GM21576 (cell line): ENCODE results near the gene ITGA3.
"Not testable (repeated sequence)": the region's sequence is repeated elsewhere in the genome, so short reads cannot be mapped to it uniquely, and the experiment has no call there.

Experiments used
- ATAC-seq: cut with Tn5 transposase; IDR thresholded peaks from one replicate; pipeline ENCODE4 v1.9.1; 2021; ENCODE audit warnings: mild to moderate bottlenecking, moderate library complexity; ENCODE audit not compliant: unreplicated experiment

ITGA3 gene

GRCh38 chr17:50034498-50035364, 21.2 kb upstream of the ITGA3 start:
- ATAC-seq = no peak

GRCh38 chr17:50035421-50035879, 20.5 kb upstream of the ITGA3 start:
- ATAC-seq = no peak

DNA sequence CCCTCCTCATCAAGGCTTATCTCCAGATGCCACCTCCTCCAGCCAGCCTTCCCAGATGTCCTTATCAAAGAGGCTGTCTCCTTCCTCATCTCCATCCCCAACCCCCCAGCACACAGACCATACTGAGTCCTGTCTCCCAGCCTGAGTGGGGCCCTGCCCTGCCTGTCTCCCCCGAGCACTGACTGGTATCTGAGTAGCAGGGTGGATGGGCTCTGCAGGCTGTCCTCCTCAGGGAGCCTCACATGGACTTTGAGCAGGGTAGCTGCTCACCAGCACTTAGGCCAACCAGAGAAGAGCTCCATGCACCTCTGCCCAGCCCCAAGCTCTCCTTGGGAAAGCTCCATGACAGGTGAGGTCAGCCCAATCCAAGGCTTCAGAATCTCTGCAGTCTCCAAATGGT, 20.0 kb upstream of the ITGA3 start:
- ATAC-seq = no peak

DNA sequence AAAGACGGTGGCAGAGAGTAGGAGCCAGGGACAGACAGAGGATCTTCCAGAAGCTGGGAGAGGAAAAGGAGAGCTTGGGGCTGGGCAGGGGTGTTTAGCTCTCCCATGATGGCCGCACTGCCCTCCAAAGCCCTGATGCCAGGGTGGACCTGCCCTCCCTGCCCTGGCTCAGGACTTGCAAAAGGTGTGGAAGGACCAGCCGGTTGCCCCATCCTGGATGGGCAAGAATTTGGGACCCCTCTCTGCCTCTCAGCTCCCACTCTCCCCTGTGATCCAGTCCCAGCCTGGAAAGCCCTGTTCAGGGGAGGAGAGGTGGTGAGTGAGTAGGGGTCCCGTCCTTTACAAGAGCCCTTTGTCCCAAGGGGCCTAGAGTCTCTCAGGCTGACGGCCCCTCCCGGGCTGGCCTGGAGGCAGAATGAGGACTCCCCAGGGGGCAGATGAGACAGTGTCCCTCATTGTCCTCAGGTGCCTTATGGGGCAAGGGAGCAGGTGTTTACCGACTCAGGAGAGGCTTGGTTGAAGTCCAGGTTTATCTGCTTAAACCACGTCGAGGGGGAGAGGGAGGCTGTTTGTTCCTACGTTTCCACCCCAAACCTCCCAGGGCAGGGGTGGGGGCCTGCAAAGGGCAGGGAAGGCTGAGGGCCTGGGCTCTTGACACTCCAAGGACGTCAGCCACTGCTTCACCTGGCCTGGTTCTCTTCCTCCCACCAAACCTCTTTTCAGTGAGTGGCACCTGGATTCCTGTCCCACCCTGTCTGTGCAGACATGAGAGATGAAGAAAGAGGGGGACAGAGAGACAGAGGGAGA, 19.3 kb upstream of the ITGA3 start:
- ATAC-seq = no peak

DNA sequence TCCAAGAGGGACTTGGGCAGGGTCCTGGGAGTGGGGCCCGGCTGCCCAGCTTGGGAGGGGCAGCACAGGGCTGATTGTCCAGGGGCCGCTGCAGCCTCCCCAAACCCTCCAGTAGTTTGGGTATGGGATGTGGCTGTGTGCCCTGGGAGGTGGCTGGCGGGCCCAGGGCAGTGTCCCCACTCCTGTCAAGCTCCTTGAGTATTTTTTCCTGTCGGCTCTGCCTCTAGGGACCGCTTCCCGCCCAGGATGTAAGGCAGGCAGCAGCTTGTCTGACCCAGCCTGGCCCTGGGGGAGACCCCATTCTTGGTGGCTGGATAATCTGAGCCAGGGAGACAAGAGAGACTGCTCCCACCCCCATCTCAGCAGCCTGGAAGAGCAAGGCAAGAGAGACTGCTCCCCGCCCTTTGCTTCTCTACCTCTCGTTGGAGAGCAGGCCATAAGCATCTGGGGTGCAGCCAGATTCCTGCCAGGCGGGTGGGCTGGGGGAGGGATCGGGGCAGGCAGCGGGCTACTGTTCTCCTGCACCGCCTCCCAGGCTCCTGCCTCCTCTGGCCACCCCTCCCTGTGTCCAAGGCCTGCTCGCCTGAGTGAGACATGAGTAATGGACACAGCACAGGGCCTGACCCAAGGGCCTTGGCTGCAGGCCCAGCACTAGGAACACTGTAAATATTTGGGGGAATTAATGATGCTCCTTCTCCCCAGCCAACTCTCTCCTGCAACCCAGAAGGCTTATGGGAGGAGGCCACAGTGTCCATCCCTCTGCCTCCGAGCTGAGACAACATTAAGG, 18.4 kb upstream of the ITGA3 start:
- no peak for ATAC-seq

GRCh38 chr17:50039058-50039457, 16.9 kb upstream of the ITGA3 start:
- no peak for ATAC-seq

- not testable (repeated sequence) for ATAC-seq
Observed at GRCh38 chr17:50040496-50040895, 15.4 kb upstream of the ITGA3 start.

GRCh38 chr17:50042211-50042610, 13.7 kb upstream of the ITGA3 start:
- ATAC-seq = no peak

- no peak for ATAC-seq
Observed at GRCh38 chr17:50043290-50044148, 12.4 kb upstream of the ITGA3 start.

DNA sequence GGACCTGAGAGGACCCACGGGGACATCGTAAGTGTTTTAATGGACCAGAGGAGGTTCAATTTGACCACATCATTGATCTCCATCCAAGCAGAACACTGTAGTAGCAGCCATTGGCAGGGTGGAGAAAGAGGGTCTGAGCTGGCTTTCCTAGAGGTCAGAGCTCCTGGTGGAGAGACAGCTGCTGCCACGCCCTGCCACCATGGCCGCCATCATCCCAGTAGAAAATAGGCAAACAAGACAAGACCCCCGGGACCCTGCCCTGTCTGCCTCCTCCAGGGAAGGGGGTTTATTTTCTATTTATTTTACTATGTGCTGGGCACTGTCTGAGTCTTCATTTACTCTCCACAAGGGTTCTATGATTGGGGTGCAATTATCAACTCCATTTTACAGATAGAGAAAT, 11.4 kb upstream of the ITGA3 start:
- ATAC-seq = no peak

DNA sequence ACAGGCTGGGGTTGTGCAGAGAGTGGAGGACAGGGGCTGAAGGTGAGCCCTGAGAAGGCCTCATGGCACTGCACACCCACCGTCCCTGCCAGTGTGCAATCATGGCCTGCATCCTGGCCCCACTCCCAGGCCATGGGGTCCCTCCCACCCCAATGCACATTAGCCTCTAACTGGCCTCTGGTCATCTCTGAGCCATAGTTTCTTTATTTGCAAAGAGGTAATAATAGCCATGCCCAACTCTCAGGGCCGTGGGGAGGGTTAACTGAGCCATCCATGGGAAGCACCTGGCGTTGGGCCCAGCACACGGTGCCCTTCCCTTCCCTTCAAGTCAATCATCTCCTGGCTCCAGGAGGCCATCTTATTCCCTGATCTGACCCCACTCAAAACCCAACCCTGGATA, 10.8 kb upstream of the ITGA3 start:
- ATAC-seq = no peak

GRCh38 chr17:50046179-50046578, 9.7 kb upstream of the ITGA3 start:
- no peak for ATAC-seq

GRCh38 chr17:50046667-50047066, 9.2 kb upstream of the ITGA3 start:
- ATAC-seq = no peak

DNA sequence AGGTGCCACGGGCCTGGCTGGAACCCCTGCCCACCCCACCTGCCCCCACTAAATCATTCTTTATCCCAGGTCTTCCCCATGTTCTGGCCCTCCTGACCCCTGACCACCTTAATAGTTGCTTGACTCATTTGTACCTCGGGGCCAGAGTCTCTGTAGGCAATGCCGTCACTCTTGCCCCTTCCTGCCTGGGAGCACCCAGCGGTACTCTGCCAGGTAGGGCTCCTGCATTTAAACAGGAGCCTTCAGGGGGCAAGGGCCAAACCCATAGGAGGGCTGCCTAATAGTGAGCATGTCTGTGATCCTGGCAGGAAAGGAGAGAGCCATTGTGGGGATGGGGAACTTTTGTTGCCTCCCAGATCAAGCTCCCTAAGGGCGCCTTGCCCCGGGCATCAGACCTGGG, 8.8 kb upstream of the ITGA3 start:
- no peak for ATAC-seq

GRCh38 chr17:50047488-50048126, 8.3 kb upstream of the ITGA3 start:
- no peak for ATAC-seq

GRCh38 chr17:50048146-50048720, 7.7 kb upstream of the ITGA3 start:
- no peak for ATAC-seq

GRCh38 chr17:50048988-50049387, 6.9 kb upstream of the ITGA3 start:
- ATAC-seq = no peak

- no peak for ATAC-seq
Observed at GRCh38 chr17:50049636-50050035, 6.3 kb upstream of the ITGA3 start.

GRCh38 chr17:50050431-50051032, 5.4 kb upstream of the ITGA3 start:
- ATAC-seq = no peak
